PFSK-1 (cell line): Measurements from ENCODE around the gene COL23A1.

Experiments used
- FOXP2 ChIP-seq: optimal IDR thresholded peaks from 2 replicates; pipeline ENCODE3; 2011; ENCODE audit warnings: borderline replicate concordance, control low read depth, inconsistent platforms; ENCODE audit not compliant: insufficient read depth; ENCODE audit errors: extremely low read length, extremely low read depth
- POLR2AphosphoS5 ChIP-seq: IDR thresholded peaks from 2 replicates; pipeline ENCODE4 v1.6.1; 2012; ENCODE audit warnings: low read depth, mild to moderate bottlenecking, control low read depth, low read length, moderate library complexity
- REST ChIP-seq, 2 experiments: IDR thresholded peaks; 2 replicates each; pipeline versions ENCODE4 v1.6.1 to v1.8.0; 2011 to 2012; ENCODE audit warnings: low read depth in 2 of 2, low read length in 2 of 2, control low read depth in 1 of 2, inconsistent platforms in 1 of 2, mild to moderate bottlenecking in 1 of 2, moderate library complexity in 1 of 2; ENCODE audit not compliant: insufficient read depth in 1 of 2

GRCh38 chr5:178272591-178272990 lies 317.6 kb downstream of the COL23A1 start:
- TF ChIP-seq POLR2AphosphoS5 (no peak), FOXP2 (no peak), REST (IDR thresholded peaks at IDR 0.05; ENCODE audit: insufficient read depth in 1 of 2, low read depth in 2 of 2, low read length in 2 of 2) (no peak)
